Measurements from ENCODE around the gene WAPL.

- TF ChIP-seq, protein P1, sequence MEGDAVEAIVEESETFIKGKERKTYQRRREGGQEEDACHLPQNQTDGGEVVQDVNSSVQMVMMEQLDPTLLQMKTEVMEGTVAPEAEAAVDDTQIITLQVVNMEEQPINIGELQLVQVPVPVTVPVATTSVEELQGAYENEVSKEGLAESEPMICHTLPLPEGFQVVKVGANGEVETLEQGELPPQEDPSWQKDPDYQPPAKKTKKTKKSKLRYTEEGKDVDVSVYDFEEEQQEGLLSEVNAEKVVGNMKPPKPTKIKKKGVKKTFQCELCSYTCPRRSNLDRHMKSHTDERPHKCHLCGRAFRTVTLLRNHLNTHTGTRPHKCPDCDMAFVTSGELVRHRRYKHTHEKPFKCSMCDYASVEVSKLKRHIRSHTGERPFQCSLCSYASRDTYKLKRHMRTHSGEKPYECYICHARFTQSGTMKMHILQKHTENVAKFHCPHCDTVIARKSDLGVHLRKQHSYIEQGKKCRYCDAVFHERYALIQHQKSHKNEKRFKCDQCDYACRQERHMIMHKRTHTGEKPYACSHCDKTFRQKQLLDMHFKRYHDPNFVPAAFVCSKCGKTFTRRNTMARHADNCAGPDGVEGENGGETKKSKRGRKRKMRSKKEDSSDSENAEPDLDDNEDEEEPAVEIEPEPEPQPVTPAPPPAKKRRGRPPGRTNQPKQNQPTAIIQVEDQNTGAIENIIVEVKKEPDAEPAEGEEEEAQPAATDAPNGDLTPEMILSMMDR (conservative IDR thresholded peaks at IDR 0.05; ENCODE audit: low read length), result no peak
- no peak for TF ChIP-seq EZH2phosphoT487 (IDR thresholded peaks at IDR 0.05; ENCODE audit: borderline replicate concordance, low read depth, low read length)
Measured at GRCh38 chr10:86518781-86519180, 2.8 kb downstream of the WAPL start.
